HepG2 (cell line): ENCODE data around the gene SPOP. TPM values are rescaled to one million over a fixed set of nuclear protein-coding genes. Genes with fewer than 3 reads are reported as not detected.
A peak's percentile ranks its signal among the peaks of the same experiment; 100 is the strongest.

ENCODE experiments used
- AGO2 ChIP-seq: fragments of 200-400 bp; formaldehyde crosslinking; optimal IDR thresholded peaks from 2 replicates; pipeline ENCODE3; 2017; ENCODE audit warnings: mild to moderate bottlenecking, low read depth, low read length, moderate library complexity
- CC2D1A ChIP-seq: sonication (generic); formaldehyde crosslinking; IDR thresholded peaks from 2 replicates; pipeline ENCODE4 v1.8.1; 2023; ENCODE audit warnings: mild to moderate bottlenecking, missing genetic modification reagents
- HCFC1 ChIP-seq: fragments of 150-350 bp; IDR thresholded peaks from 2 replicates; pipeline ENCODE4 v1.6.1; 2014; ENCODE audit warnings: low read depth, low read length
- HNF4A ChIP-seq: sonication (generic); formaldehyde crosslinking; IDR thresholded peaks from 2 replicates; pipeline ENCODE4 v1.4.0; 2020; ENCODE audit warnings: missing genetic modification reagents
- HOXA7 ChIP-seq: sonication (generic); formaldehyde crosslinking; IDR thresholded peaks from 2 replicates; pipeline ENCODE4 v1.8.1; 2022; ENCODE audit warnings: mild to moderate bottlenecking, missing genetic modification reagents, moderate library complexity
- ZBTB21 ChIP-seq: sonication (generic); formaldehyde crosslinking; IDR thresholded peaks from 2 replicates; pipeline ENCODE4 v1.4.0; 2020; ENCODE audit warnings: missing genetic modification reagents
- ZFY ChIP-seq: sonication (generic); formaldehyde crosslinking; IDR thresholded peaks from 2 replicates; pipeline ENCODE4 v1.4.0; 2020; ENCODE audit warnings: missing genetic modification reagents
- ZKSCAN1 ChIP-seq: fragments of 150-350 bp; IDR thresholded peaks from 2 replicates; pipeline ENCODE4 v1.6.1; 2014; ENCODE audit warnings: low read length
- ZNF12 ChIP-seq: sonication (generic); formaldehyde crosslinking; IDR thresholded peaks from 2 replicates; pipeline ENCODE4 v1.5.0; 2020; ENCODE audit warnings: missing genetic modification reagents
- ZSCAN31 ChIP-seq: sonication (generic); formaldehyde crosslinking; IDR thresholded peaks from 2 replicates; pipeline ENCODE4 v1.5.0; 2020; ENCODE audit warnings: low read depth, mild to moderate bottlenecking, missing genetic modification reagents
- polyA plus RNA-seq, 8 experiments: library from polyadenylated mRNA; depleted of rRNA in 3 of 8; stranded (reverse) in 7 of 8; unstranded in 1 of 8; fragments of >200 nt; fragmentation: Illumina TruSeq in 4 of 8; extraction: Trizol in 4 of 8; gene quantifications; 2 replicates each; pipeline versions ENCODE4 v1.2.1 to v1.2.3, GENCODE V29; 2011 to 2016; ENCODE audit warnings: low read depth in 4 of 8, missing spikeins in 1 of 8, mixed read lengths in 1 of 8; ENCODE audit not compliant: insufficient read depth in 1 of 8
- total RNA-seq, 5 experiments: library from RNA; depleted of rRNA; stranded (reverse); fragments of >200 nt; fragmentation: Illumina TruSeq; extraction: Trizol; gene quantifications; 2 replicates each; pipeline ENCODE4 v1.2.3, GENCODE V29; 2016; ENCODE audit warnings: low read depth in 1 of 5
- TF ChIP-seq, protein P1 (sequence below): sonication (generic); formaldehyde crosslinking; conservative IDR thresholded peaks from 2 replicates; pipeline ENCODE4 v1.8.1; 2023; ENCODE audit warnings: missing genetic modification reagents
- TF ChIP-seq, protein P2 (sequence below): sonication (generic); formaldehyde crosslinking; IDR thresholded peaks from 2 replicates; pipeline ENCODE4 v1.9.0; 2021; ENCODE audit warnings: mild to moderate bottlenecking, missing genetic modification reagents
- TF ChIP-seq, protein P3 (sequence below): IDR thresholded peaks from 2 replicates; pipeline ENCODE4 v1.6.1; 2016
- TF ChIP-seq, protein P4 (sequence below): sonication (generic); formaldehyde crosslinking; IDR thresholded peaks from 2 replicates; pipeline ENCODE4 v1.4.0; 2020; ENCODE audit warnings: low read depth, mild to moderate bottlenecking, missing genetic modification reagents
- TF ChIP-seq, protein P5 (sequence below): IDR thresholded peaks from 2 replicates; pipeline ENCODE4 v1.6.1; 2016; ENCODE audit warnings: mild to moderate bottlenecking
- TF ChIP-seq, protein P6 (sequence below): IDR thresholded peaks from 2 replicates; pipeline ENCODE4 v1.6.1; 2018; ENCODE audit warnings: missing genetic modification reagents, mild to moderate bottlenecking, missing compliant biosample characterization

The SPOP gene
- total and polyA plus RNA-seq, 2 of the 13 experiments (the other 11 are each of a cell fraction or from before 2014, with no cell fraction given), result 52.8 to 60.8 TPM

DNA sequence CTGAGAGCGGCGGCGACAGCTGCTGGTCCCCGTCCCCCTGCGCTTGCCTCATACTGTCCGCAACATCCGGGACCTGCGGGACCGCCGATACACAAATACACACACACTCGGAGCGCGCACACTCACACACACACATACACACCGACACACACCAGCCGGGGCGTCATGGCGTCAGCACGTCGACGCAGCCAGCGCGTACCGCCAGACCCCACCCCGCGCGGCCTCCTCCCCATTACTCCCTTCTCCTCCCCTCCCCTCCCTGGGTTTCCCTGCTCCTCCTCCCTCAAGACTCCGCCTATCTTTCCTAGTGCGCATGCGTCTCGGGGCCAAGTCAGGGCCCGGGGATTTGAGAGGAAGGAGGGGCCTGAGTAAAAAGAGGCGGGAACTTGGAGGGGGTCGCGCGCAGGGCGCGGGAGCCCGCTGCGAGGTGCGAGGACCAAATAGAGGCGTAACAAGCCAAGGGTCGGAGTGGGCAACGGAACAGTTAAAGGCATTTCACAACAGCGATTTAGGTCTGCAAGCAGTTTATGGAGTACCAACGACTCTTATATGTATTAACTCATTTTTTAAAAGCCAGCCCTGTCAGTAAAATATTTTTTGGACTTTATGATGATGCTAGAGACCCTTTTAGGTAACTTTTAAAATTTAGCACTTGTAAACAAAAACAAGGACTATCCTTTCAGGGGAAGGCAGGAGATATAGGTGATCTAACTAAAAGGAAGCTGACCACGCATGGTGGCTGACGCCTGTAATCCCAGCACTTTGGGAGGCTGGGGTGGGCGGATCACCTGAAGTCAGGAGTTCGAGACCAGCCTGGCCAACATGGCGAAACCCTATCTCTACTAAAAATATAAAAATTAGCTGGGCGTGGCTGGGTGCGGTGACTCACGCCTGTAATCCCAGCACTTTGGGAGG, at the start of gene SPOP (continued):
- TF ChIP-seq, protein P1, sequence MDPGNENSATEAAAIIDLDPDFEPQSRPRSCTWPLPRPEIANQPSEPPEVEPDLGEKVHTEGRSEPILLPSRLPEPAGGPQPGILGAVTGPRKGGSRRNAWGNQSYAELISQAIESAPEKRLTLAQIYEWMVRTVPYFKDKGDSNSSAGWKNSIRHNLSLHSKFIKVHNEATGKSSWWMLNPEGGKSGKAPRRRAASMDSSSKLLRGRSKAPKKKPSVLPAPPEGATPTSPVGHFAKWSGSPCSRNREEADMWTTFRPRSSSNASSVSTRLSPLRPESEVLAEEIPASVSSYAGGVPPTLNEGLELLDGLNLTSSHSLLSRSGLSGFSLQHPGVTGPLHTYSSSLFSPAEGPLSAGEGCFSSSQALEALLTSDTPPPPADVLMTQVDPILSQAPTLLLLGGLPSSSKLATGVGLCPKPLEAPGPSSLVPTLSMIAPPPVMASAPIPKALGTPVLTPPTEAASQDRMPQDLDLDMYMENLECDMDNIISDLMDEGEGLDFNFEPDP (CRISPR knock-in tag), result 0 out of 2 replicates have a peak, but pooled peaks have one; percentile 95
- TF ChIP-seq HOXA7 (peak; percentile 73), CC2D1A (CRISPR knock-in tag) (peak; percentile 49; the same call in 1 of the 2 replicates), ZBTB21 (no peak), HNF4A (peak; percentile 3; the same call in 1 of the 2 replicates), AGO2 (peak; percentile 10), ZNF12 (peak; percentile 85), ZSCAN31 (CRISPR knock-in tag) (peak; percentile 99), HCFC1 (peak; percentile 40; the same call in 1 of the 2 replicates), ZFY (CRISPR knock-in tag) (peak; percentile 66), ZKSCAN1 (no peak)
- TF ChIP-seq, protein P2, sequence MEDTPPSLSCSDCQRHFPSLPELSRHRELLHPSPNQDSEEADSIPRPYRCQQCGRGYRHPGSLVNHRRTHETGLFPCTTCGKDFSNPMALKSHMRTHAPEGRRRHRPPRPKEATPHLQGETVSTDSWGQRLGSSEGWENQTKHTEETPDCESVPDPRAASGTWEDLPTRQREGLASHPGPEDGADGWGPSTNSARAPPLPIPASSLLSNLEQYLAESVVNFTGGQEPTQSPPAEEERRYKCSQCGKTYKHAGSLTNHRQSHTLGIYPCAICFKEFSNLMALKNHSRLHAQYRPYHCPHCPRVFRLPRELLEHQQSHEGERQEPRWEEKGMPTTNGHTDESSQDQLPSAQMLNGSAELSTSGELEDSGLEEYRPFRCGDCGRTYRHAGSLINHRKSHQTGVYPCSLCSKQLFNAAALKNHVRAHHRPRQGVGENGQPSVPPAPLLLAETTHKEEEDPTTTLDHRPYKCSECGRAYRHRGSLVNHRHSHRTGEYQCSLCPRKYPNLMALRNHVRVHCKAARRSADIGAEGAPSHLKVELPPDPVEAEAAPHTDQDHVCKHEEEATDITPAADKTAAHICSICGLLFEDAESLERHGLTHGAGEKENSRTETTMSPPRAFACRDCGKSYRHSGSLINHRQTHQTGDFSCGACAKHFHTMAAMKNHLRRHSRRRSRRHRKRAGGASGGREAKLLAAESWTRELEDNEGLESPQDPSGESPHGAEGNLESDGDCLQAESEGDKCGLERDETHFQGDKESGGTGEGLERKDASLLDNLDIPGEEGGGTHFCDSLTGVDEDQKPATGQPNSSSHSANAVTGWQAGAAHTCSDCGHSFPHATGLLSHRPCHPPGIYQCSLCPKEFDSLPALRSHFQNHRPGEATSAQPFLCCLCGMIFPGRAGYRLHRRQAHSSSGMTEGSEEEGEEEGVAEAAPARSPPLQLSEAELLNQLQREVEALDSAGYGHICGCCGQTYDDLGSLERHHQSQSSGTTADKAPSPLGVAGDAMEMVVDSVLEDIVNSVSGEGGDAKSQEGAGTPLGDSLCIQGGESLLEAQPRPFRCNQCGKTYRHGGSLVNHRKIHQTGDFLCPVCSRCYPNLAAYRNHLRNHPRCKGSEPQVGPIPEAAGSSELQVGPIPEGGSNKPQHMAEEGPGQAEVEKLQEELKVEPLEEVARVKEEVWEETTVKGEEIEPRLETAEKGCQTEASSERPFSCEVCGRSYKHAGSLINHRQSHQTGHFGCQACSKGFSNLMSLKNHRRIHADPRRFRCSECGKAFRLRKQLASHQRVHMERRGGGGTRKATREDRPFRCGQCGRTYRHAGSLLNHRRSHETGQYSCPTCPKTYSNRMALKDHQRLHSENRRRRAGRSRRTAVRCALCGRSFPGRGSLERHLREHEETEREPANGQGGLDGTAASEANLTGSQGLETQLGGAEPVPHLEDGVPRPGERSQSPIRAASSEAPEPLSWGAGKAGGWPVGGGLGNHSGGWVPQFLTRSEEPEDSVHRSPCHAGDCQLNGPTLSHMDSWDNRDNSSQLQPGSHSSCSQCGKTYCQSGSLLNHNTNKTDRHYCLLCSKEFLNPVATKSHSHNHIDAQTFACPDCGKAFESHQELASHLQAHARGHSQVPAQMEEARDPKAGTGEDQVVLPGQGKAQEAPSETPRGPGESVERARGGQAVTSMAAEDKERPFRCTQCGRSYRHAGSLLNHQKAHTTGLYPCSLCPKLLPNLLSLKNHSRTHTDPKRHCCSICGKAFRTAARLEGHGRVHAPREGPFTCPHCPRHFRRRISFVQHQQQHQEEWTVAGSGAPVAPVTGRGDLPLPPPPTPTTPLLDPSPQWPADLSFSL, result peak; percentile 100
- TF ChIP-seq, protein P3, sequence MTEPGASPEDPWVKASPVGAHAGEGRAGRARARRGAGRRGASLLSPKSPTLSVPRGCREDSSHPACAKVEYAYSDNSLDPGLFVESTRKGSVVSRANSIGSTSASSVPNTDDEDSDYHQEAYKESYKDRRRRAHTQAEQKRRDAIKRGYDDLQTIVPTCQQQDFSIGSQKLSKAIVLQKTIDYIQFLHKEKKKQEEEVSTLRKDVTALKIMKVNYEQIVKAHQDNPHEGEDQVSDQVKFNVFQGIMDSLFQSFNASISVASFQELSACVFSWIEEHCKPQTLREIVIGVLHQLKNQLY (CRISPR knock-in tag), result peak; percentile 78
- TF ChIP-seq, protein P4, sequence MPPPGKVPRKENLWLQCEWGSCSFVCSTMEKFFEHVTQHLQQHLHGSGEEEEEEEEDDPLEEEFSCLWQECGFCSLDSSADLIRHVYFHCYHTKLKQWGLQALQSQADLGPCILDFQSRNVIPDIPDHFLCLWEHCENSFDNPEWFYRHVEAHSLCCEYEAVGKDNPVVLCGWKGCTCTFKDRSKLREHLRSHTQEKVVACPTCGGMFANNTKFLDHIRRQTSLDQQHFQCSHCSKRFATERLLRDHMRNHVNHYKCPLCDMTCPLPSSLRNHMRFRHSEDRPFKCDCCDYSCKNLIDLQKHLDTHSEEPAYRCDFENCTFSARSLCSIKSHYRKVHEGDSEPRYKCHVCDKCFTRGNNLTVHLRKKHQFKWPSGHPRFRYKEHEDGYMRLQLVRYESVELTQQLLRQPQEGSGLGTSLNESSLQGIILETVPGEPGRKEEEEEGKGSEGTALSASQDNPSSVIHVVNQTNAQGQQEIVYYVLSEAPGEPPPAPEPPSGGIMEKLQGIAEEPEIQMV (CRISPR knock-in tag), result peak; percentile 93
- TF ChIP-seq, protein P5, sequence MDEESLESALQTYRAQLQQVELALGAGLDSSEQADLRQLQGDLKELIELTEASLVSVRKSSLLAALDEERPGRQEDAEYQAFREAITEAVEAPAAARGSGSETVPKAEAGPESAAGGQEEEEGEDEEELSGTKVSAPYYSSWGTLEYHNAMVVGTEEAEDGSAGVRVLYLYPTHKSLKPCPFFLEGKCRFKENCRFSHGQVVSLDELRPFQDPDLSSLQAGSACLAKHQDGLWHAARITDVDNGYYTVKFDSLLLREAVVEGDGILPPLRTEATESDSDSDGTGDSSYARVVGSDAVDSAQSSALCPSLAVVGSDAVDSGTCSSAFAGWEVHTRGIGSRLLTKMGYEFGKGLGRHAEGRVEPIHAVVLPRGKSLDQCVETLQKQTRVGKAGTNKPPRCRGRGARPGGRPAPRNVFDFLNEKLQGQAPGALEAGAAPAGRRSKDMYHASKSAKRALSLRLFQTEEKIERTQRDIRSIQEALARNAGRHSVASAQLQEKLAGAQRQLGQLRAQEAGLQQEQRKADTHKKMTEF (CRISPR knock-in tag), result peak; percentile 92
- TF ChIP-seq, protein P6, sequence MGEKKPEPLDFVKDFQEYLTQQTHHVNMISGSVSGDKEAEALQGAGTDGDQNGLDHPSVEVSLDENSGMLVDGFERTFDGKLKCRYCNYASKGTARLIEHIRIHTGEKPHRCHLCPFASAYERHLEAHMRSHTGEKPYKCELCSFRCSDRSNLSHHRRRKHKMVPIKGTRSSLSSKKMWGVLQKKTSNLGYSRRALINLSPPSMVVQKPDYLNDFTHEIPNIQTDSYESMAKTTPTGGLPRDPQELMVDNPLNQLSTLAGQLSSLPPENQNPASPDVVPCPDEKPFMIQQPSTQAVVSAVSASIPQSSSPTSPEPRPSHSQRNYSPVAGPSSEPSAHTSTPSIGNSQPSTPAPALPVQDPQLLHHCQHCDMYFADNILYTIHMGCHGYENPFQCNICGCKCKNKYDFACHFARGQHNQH (CRISPR knock-in tag), result peak; percentile 88
